ENCODE measurements around the gene ARMC9. TPM values are rescaled to one million over a fixed set of nuclear protein-coding genes. Genes with fewer than 3 reads are reported as not detected.

Gene ARMC9
- total and polyA plus RNA-seq, 2 donors from 2014 or later: 7.3 to 18.2 TPM

DNA sequence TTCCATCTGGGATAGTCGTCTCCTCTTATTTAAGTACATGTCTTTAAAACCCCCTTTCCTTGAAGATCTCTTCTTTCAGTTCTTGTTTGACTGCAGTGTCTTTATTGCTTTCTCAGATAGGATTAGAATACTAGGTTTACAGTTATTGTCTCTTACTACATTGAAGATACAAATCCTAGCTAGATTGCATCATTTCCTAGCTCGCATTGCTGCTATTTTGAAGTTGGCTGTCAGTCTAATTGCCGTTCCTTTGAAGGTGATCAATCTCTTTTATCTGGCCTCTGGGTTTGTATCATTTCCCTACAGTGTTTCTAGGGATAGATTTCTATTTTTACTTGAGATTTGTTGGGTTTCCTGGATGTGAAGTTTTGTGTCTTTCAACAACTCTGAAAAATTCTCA lies 20.9 kb downstream of the ARMC9 start:
- H3K9me3 ChIP-seq (ENCODE audit: control insufficient read depth in 2 of 3, insufficient read depth in 1 of 3, low read length in 3 of 3): no peaks in the 10 kb centered on the region
- no peaks in the 10 kb centered on the region for H3K27me3 ChIP-seq (ENCODE audit: control insufficient read depth, insufficient read depth, low read length)
- intact Hi-C loops (cut with DNase I): no loop called here
- DNase-seq (no peak), FAIRE-seq (no peak)
- no peaks in the 10 kb centered on the region for H3K4me1 ChIP-seq (ENCODE audit: control insufficient read depth in 2 of 3, insufficient read depth in 2 of 3, low read depth in 1 of 3, low read length in 3 of 3)
- no peak overlapping the region for H3K9ac ChIP-seq (ENCODE audit: low read length in 3 of 3)
- no peak overlapping the region for H3K4me3 ChIP-seq (ENCODE audit: low read length in 3 of 3)
- H3K36me3 ChIP-seq (ENCODE audit: control insufficient read depth in 2 of 3, insufficient read depth in 3 of 3, low read length in 3 of 3): peaks cover 2 to 6% (median 3%) of the 10 kb centered on the region in 3 donors
- no peak overlapping the region for H3K27ac ChIP-seq (ENCODE audit: low read depth in 2 of 2, low read length in 2 of 2)
- TF ChIP-seq, protein P1, sequence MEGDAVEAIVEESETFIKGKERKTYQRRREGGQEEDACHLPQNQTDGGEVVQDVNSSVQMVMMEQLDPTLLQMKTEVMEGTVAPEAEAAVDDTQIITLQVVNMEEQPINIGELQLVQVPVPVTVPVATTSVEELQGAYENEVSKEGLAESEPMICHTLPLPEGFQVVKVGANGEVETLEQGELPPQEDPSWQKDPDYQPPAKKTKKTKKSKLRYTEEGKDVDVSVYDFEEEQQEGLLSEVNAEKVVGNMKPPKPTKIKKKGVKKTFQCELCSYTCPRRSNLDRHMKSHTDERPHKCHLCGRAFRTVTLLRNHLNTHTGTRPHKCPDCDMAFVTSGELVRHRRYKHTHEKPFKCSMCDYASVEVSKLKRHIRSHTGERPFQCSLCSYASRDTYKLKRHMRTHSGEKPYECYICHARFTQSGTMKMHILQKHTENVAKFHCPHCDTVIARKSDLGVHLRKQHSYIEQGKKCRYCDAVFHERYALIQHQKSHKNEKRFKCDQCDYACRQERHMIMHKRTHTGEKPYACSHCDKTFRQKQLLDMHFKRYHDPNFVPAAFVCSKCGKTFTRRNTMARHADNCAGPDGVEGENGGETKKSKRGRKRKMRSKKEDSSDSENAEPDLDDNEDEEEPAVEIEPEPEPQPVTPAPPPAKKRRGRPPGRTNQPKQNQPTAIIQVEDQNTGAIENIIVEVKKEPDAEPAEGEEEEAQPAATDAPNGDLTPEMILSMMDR (IDR thresholded peaks at IDR 0.05; ENCODE audit: borderline replicate concordance, extremely low read depth, insufficient read depth): no peak

DNA sequence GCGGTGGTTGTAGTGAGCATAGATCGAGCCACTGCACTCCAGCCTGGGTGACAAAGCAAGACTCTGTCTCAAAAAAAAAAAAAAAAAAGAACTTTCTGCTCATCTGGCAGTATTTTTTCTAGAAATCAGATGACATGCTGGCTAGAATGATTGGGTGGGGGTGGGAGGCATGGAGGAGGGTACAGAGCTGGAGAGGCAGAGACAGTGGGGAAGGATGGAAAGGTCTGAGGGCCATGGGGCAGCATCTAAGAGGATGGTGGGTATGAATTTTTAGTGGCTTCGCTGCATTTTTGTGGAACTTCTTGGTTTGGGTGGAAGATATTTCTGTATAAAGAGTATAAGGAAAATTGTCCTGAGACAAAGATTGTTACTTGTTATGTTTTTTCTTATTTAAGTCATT lies 23.3 kb downstream of the ARMC9 start:
- DNase-seq: peak in 1 of 5 donors; percentile 10
- Histone ChIP-seq H3K9ac (ENCODE audit: low read length in 3 of 3) (no peak overlapping the region), H3K27me3 (ENCODE audit: control insufficient read depth, insufficient read depth, low read length) (no peaks in the 10 kb centered on the region), H3K36me3 (ENCODE audit: control insufficient read depth in 2 of 3, insufficient read depth in 3 of 3, low read length in 3 of 3) (peaks cover 0 to 6% (median 0%) of the 10 kb centered on the region in 3 donors), H3K9me3 (ENCODE audit: control insufficient read depth in 2 of 3, insufficient read depth in 1 of 3, low read length in 3 of 3) (no peaks in the 10 kb centered on the region), H3K27ac (ENCODE audit: low read depth in 2 of 2, low read length in 2 of 2) (no peak overlapping the region), H3K4me3 (ENCODE audit: low read length in 3 of 3) (no peak overlapping the region), H3K4me1 (ENCODE audit: control insufficient read depth in 2 of 3, insufficient read depth in 2 of 3, low read depth in 1 of 3, low read length in 3 of 3) (no peaks in the 10 kb centered on the region)
- TF ChIP-seq, protein P1 (IDR thresholded peaks at IDR 0.05; ENCODE audit: borderline replicate concordance, extremely low read depth, insufficient read depth): no peak
- intact Hi-C loops (cut with DNase I): no loop called here
- FAIRE-seq: no peak

DNA sequence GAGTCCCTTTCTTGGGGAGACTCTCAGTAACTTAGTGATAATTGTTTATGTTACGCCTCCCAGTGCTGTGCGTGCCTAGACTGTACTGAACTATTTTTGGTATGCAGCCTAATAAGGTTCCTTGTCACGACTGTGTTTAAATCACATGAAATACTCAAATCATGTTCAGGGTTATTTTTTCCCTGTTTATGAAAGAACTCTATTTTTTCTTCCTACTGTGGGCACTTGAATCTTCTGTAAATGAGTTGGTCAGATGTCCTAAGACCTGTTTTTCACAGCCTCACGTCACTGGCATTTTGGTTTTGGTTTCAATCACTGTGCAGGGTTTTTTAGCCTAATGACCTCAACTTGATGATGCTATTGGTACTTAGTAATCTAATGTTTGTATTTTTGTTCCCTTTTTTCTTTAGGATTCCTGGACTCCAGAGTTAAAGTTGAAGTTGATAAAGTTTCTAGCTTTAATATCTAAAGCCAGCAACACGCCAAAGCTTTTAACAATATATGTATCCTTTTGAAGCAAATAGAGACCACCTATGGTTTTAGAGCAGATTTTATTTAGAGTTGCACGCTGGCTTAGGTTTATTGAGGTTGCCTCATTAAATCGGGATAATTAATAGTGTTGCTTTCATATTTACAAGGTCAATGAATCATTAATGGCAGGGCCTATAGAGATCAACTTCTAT lies 24.0 kb downstream of the ARMC9 start:
- Histone ChIP-seq H3K9ac (ENCODE audit: low read length in 3 of 3) (no peak overlapping the region), H3K27me3 (ENCODE audit: control insufficient read depth, insufficient read depth, low read length) (no peaks in the 10 kb centered on the region), H3K4me3 (ENCODE audit: low read length in 3 of 3) (no peak overlapping the region), H3K27ac (ENCODE audit: low read depth in 2 of 2, low read length in 2 of 2) (peak overlapping the region; percentile 9 to 51), H3K4me1 (ENCODE audit: control insufficient read depth in 2 of 3, insufficient read depth in 2 of 3, low read depth in 1 of 3, low read length in 3 of 3) (peaks cover 0 to under 1% (median 0%) of the 10 kb centered on the region in 3 donors), H3K9me3 (ENCODE audit: control insufficient read depth in 2 of 3, insufficient read depth in 1 of 3, low read length in 3 of 3) (no peaks in the 10 kb centered on the region), H3K36me3 (ENCODE audit: control insufficient read depth in 2 of 3, insufficient read depth in 3 of 3, low read length in 3 of 3) (peaks cover 0 to 6% (median 0%) of the 10 kb centered on the region in 3 donors)
- TF ChIP-seq, protein P1 (IDR thresholded peaks at IDR 0.05; ENCODE audit: borderline replicate concordance, extremely low read depth, insufficient read depth): no peak
- intact Hi-C loops (cut with DNase I): no loop called here
- FAIRE-seq (no peak), DNase-seq (peak in 2 of 5 donors; percentile 66 to 76)
